Ovary (tissue), 3 donors: ENCODE measurements around the gene C2CD2L.

Experiments
- CTCF ChIP-seq, 3 donors: fragments of 450-650 bp in 2 of 3; fragments of 200-600 bp in 1 of 3; IDR thresholded peaks; one replicate each; pipeline versions ENCODE4 v1.5.1 to v1.8.0; 2016 to 2022; ENCODE audit warnings: antibody characterized with exemption in 3 of 3, mild to moderate bottlenecking in 1 of 3
- EP300 ChIP-seq: sonication (generic); formaldehyde crosslinking; IDR thresholded peaks from one replicate; pipeline ENCODE4 v1.6.1; 2017; ENCODE audit warnings: antibody characterized with exemption
- POLR2A ChIP-seq: fragments of 450-650 bp; IDR thresholded peaks from one replicate; pipeline ENCODE4 v1.6.1; 2017; ENCODE audit warnings: antibody characterized with exemption, mild to moderate bottlenecking, moderate library complexity
- donor health status: DM: no; HTN: no; CAD: no.

GRCh38 chr11:119152043-119152442 lies 44.9 kb downstream of the C2CD2L start:
- TF ChIP-seq CTCF (IDR thresholded peaks at IDR 0.05) (no peak), POLR2A (no peak), EP300 (no peak)
